GM21529 (cell line): ENCODE data around the gene IL17F.

Source experiments
- ATAC-seq: cut with Tn5 transposase; IDR thresholded peaks from one replicate; pipeline ENCODE4 v1.9.1; 2021; ENCODE audit not compliant: unreplicated experiment

Gene IL17F

DNA sequence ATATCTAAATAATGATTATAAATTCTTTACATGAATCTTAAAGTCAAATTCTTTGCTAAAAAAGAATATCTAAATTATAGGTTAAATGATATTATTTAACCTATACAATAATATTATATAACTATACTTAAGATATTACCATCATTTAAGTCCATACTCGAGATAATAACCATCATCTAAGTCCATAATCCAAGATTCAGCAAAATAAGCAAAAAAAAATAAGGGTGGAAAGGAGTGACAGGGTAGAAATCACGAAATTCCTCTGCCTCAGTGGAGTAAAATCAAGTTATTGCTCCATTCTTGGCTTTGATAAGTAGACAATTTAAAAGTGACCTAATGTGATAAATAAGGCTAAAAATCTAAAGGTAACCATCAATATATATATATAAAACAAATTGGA is 48.4 kb downstream of the IL17F start:
- ATAC-seq = no peak

DNA sequence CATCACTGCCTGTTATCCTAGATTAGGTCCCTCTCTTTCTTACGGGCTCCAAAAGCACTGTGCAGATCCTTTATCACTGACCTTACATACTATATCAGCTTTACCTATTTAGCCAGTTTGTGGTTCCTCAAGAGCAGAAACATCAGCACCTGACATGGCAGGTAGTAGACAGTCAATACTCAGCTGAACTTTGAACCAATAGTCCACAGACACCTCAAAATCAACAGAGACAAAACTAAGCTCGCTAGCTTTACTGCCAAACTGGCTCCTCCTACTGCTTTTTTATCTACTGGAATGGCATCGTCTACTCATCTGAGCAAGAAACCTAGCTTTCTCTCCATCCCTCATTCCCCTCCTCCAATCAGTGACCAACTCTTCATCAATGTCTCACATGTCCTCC is 52.5 kb downstream of the IL17F start:
- ATAC-seq = no peak

DNA sequence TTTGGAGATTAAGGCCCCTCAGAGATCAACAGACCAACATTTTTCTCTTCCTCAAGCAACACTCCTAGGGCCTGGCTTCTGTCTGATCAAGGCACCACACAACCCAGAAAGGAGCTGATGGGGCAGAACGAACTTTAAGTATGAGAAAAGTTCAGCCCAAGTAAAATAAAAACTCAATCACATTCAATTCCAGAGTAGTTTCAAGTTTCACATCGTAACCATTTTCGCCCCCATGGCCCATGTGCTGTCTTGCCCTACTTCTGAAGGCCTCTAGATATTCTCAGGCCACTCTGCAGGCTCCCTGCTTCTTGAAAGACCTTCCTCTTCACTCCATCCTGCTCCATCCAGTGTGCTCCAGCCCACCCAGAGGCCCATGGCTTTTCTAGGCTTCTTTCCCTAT is 53.9 kb downstream of the IL17F start:
- no peak for ATAC-seq

DNA sequence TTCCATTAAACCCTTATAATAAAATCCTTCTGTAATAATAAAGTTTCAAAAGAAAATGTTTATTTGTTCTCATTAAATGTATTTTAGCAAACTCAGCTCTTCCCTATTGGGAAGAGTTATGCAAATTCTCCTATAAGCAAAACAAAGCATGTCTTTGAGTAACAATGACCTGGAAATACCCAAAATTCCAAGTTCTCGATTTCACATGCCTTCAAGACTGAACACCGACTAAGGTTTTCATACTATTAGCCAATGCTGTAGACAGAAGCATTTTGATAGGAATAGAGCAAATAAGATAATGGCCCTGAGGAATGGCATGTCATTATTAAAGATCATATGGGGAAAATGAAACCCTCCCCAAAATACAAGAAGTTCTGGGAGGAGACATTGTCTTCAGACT is 54.3 kb downstream of the IL17F start:
- no peak for ATAC-seq

DNA sequence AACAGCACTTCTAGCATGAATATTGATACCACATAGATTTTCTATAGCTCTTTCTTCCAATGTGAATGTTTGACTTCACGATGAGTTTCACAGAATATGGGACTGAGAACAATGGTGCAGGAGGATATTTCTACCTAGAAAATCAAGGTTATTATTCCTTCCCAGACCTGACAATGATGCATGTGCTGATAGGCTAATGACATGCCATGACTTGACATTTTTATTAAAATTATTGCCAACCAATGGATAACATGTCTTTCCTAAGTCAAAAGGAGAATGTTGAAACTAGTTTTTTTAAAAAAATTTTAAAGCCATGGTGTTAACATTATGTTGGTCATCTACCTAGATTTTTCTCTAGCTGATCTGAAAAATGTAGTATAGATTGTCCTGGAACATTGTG is 57.2 kb downstream of the IL17F start:
- no peak for ATAC-seq
